Measurements from ENCODE around the gene PIK3CB.

Gene PIK3CB

DNA sequence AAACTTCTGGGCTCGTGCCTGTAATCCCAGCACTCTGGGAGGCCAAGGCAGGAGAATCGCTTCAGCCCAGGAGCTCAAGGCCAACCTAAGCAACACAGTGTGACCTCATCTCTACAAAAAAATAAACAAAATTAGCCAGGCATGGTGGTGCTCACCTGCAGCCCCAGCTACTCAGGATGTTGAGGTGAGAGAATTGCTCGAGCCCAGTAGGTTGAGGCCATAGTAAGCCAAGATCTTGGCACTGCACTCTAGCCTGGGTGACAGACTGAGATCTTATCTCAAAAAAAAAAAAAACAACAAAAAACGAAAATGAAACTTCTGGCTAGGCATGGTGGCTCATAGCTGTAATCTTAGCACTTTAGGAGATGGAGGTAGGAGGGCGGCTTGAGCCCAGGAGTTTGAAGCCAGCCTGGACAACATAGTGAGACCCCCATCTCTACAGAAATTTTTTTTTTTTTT is 53.7 kb downstream of the PIK3CB start:
- H3K4me3 Mint-ChIP-seq = peak overlapping the region; percentile 52 to 69

GRCh38 chr3:138778643-138779042 is 56.1 kb downstream of the PIK3CB start:
- peaks cover 9% of the 10 kb centered on the region for H3K36me3 Mint-ChIP-seq (ENCODE audit: insufficient read depth)
- peaks cover 15 to 19% of the 10 kb centered on the region in 2 donors for H3K4me1 Mint-ChIP-seq (ENCODE audit: low read depth in 2 of 2)
- no peaks in the 10 kb centered on the region for H3K27me3 Mint-ChIP-seq
- no peaks in the 10 kb centered on the region for H3K9me3 Mint-ChIP-seq
- no peak for DNase-seq
- H3K4me3 Mint-ChIP-seq = no peak overlapping the region
- ATAC-seq (replicated peaks) = no peak
- H3K27ac Mint-ChIP-seq = no peak overlapping the region

More for the DNA sequence above, 53.7 kb downstream of the PIK3CB start:
- ATAC-seq (replicated peaks) (peak; percentile 100), DNase-seq (peak; percentile 55 to 67 (median 64))
- Mint-ChIP-seq H3K27ac (peak overlapping the region; percentile 96 to 97), H3K27me3 (no peaks in the 10 kb centered on the region), H3K36me3 (ENCODE audit: insufficient read depth) (peaks cover 9% of the 10 kb centered on the region), H3K4me1 (ENCODE audit: low read depth in 2 of 2) (peaks cover 10 to 14% of the 10 kb centered on the region in 2 donors), H3K9me3 (no peaks in the 10 kb centered on the region)

DNA sequence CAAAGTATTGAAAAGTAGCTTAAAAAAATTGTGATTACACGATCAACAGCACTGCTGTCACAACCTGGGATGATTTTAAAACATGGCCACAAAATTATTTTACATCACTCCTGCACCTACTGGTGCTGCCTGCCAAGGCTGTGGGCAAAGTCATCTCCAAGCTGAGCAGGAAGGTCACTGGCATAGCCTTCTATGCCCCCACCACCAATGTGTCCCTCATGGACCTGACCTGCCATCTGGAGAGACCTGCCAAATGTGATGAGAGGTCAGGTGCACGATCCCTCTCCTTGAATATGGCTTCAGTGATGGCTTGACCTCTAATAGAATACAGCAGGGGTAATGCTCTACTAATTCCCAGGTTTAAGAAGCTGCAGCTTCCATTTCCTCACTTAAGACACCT is 57.8 kb downstream of the PIK3CB start:
- Mint-ChIP-seq H3K9me3 (no peaks in the 10 kb centered on the region), H3K4me3 (no peak overlapping the region), H3K27me3 (no peaks in the 10 kb centered on the region), H3K36me3 (ENCODE audit: insufficient read depth) (peaks cover 11% of the 10 kb centered on the region), H3K27ac (peak overlapping the region in 1 of 2 donors; percentile 31), H3K4me1 (ENCODE audit: low read depth in 2 of 2) (peaks cover 12 to 19% of the 10 kb centered on the region in 2 donors)
- ATAC-seq (replicated peaks) (no peak), DNase-seq (no peak)

DNA sequence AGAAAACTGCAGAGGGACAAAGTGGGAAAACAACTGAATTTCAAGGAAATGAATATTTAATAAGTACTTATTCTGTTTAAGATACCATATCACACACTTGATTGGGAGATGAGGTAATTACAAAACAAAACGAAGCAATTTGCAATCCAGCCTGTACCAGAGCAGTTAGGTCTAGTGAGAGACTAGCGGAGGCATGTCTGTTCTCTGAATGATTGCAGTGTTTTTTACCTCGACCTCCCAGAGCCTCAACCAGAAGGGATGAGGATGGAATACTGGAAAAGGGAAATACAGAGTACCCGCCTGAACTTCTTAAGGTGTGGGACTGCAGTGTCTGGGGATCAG is 59.5 kb downstream of the PIK3CB start:
- Mint-ChIP-seq H3K4me3 (no peak overlapping the region), H3K27ac (peak overlapping the region in 1 of 2 donors; percentile 59), H3K9me3 (no peaks in the 10 kb centered on the region), H3K4me1 (ENCODE audit: low read depth in 2 of 2) (peaks cover 6 to 11% of the 10 kb centered on the region in 2 donors), H3K36me3 (ENCODE audit: insufficient read depth) (peaks cover 7% of the 10 kb centered on the region), H3K27me3 (no peaks in the 10 kb centered on the region)
- ATAC-seq (replicated peaks) (no peak), DNase-seq (no peak)

GRCh38 chr3:138774529-138775253 is 60.0 kb downstream of the PIK3CB start:
- H3K36me3 Mint-ChIP-seq (ENCODE audit: insufficient read depth) = peaks cover 7% of the 10 kb centered on the region
- H3K4me3 Mint-ChIP-seq = no peak overlapping the region
- ATAC-seq (replicated peaks) (no peak), DNase-seq (no peak)
- H3K27ac Mint-ChIP-seq = peak overlapping the region in 1 of 2 donors; percentile 59
- no peaks in the 10 kb centered on the region for H3K27me3 Mint-ChIP-seq
- H3K9me3 Mint-ChIP-seq = no peaks in the 10 kb centered on the region
- peaks cover 11% of the 10 kb centered on the region in 2 donors for H3K4me1 Mint-ChIP-seq (ENCODE audit: low read depth in 2 of 2)

GRCh38 chr3:138771585-138771984 is 63.1 kb downstream of the PIK3CB start:
- peaks cover 7% of the 10 kb centered on the region for H3K36me3 Mint-ChIP-seq (ENCODE audit: insufficient read depth)
- no peak overlapping the region for H3K4me3 Mint-ChIP-seq

DNA sequence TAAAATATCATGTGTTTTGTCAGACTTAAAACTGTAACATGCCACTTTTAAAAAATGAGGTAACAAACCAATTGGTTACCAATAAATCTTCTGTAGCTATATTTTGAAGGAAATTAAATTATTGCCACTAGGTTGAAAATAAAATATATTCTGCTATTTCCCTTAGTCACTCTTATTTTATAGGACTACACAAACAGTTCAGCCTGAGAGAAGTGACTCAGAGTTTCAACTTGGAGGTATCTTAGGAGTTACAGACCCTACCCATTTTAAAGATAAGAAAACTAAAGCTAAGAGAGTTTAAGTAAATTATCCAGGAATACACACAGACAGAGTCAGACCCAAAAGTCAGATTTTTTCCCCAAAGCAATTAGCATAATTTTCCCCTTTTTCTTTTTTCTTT is 65.1 kb downstream of the PIK3CB start:
- Mint-ChIP-seq H3K9me3 (no peaks in the 10 kb centered on the region), H3K4me1 (ENCODE audit: low read depth in 2 of 2) (peaks cover 2 to 8% of the 10 kb centered on the region in 2 donors), H3K36me3 (ENCODE audit: insufficient read depth) (peaks cover 7% of the 10 kb centered on the region), H3K27ac (no peak overlapping the region), H3K27me3 (no peaks in the 10 kb centered on the region), H3K4me3 (no peak overlapping the region)
- ATAC-seq (replicated peaks) (no peak), DNase-seq (no peak)

More at GRCh38 chr3:138771585-138771984, 63.1 kb downstream of the PIK3CB start:
- DNase-seq (no peak), ATAC-seq (replicated peaks) (no peak)
- Mint-ChIP-seq H3K4me1 (ENCODE audit: low read depth in 2 of 2) (peaks cover 5 to 11% of the 10 kb centered on the region in 2 donors), H3K9me3 (no peaks in the 10 kb centered on the region), H3K27ac (no peak overlapping the region), H3K27me3 (no peaks in the 10 kb centered on the region)

DNA sequence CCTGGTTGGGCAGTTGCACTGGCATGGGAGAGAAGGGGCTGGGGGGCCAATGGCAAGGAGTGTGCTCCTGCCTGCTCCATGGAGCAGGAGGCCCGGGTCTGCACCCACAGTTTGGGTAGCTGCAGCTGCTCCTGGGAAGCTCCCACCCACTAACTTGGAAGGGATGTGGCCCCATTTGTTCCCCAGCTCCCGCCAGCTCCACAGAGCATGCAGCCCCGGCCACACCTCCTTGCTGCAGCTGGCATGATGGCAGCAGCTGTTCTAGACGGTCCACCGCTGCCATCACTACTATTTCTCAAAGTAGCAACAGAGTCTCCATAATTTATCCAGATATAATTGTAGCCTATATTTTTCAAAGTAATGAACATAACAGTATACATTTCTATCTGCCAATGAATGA is 65.8 kb downstream of the PIK3CB start:
- Mint-ChIP-seq H3K4me1 (ENCODE audit: low read depth in 2 of 2) (peaks cover 0 to 11% of the 10 kb centered on the region in 2 donors), H3K9me3 (no peaks in the 10 kb centered on the region), H3K4me3 (no peak overlapping the region), H3K36me3 (ENCODE audit: insufficient read depth) (peaks cover 7% of the 10 kb centered on the region), H3K27ac (no peak overlapping the region), H3K27me3 (no peaks in the 10 kb centered on the region)
- ATAC-seq (replicated peaks) = no peak
- no peak for DNase-seq

DNA sequence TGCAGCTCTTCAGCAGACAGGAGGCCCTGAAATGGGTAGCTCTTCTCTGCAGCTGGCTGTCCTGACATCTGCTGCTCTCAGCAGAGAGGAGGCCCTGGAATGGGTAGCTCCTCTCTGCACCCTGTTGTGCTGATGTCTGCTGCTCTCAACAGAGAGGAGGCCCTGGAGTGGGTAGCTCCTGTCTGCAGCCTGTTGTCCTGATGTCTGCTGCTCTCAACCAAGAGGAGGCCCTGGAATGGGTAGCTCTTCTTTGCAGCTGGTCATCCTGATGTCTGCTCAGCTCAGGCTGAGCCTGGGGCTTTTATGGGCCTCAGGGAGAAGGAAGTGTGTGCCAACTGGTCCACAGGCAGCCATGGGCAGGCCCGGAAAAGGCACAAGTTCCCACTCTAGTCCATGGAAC is 66.6 kb downstream of the PIK3CB start:
- peaks cover 7% of the 10 kb centered on the region for H3K36me3 Mint-ChIP-seq (ENCODE audit: insufficient read depth)
- H3K4me1 Mint-ChIP-seq (ENCODE audit: low read depth in 2 of 2) = peaks cover 0 to 11% of the 10 kb centered on the region in 2 donors
- H3K27me3 Mint-ChIP-seq = no peaks in the 10 kb centered on the region
- ATAC-seq (replicated peaks) = no peak
- no peak for DNase-seq
- no peak overlapping the region for H3K4me3 Mint-ChIP-seq
- no peaks in the 10 kb centered on the region for H3K9me3 Mint-ChIP-seq
- no peak overlapping the region for H3K27ac Mint-ChIP-seq

DNA sequence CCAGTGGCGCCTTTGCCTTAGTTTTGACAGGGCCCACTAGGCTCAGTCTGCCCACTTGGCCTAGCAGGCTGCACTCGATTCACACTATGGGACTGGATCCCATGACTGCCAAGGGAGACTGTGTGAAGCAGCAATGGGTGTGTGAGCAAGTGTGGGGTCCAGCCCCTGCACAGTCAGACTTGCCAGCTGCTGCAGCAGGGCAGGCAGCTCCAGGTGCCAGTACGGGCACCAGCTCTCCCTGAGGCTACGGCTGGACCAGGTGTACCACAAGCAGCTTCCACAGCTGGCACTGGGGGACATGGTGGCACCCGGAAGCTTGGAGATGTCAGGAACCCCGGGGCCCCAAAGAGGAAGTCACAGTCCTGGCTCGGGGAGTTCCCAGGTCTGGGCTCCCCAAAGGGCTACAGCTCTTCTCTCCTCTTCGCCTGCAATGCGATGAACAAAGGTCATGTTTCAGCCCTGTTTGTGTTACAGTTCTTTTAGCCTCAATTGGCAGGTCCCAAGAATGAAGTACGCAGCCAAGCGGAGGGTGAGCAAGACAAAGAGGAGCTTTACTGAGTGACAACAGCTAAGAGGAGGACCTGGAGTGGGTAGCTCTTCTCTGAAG is 67.1 kb downstream of the PIK3CB start:
- H3K27ac Mint-ChIP-seq = peak overlapping the region; percentile 25 to 60
- H3K36me3 Mint-ChIP-seq (ENCODE audit: insufficient read depth) = peaks cover 3% of the 10 kb centered on the region
- ATAC-seq (replicated peaks) = no peak
- H3K9me3 Mint-ChIP-seq = no peaks in the 10 kb centered on the region
- no peak overlapping the region for H3K4me3 Mint-ChIP-seq
- no peak for DNase-seq
- H3K4me1 Mint-ChIP-seq (ENCODE audit: low read depth in 2 of 2) = peaks cover 0 to 11% of the 10 kb centered on the region in 2 donors
- no peaks in the 10 kb centered on the region for H3K27me3 Mint-ChIP-seq

DNA sequence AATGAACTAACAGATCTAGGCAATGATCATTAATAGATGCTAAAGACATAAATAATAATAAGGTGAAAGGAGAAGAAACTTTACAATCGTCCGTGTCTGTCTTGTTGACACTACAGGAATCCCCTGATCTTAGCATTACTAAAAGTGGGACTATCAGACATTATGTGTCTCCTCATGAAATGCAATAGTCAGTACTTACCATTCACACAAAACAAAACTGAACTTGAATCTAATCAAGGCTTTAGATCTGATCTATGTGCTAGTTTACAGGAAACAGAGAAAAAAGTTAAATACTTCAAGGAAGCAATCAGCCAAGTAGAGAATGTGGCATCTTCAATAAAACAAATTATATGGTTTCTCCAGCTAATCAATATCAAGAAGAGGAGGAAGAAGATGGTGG is 73.7 kb downstream of the PIK3CB start:
- no peaks in the 10 kb centered on the region for H3K9me3 Mint-ChIP-seq
- no peak for ATAC-seq (replicated peaks)

GRCh38 chr3:138748190-138748589 is 86.5 kb downstream of the PIK3CB start:
- Mint-ChIP-seq H3K4me3 (no peak overlapping the region), H3K27ac (no peak overlapping the region), H3K36me3 (ENCODE audit: insufficient read depth) (peaks cover 9% of the 10 kb centered on the region), H3K4me1 (ENCODE audit: low read depth in 2 of 2) (no peaks in the 10 kb centered on the region), H3K27me3 (no peaks in the 10 kb centered on the region), H3K9me3 (no peaks in the 10 kb centered on the region)
- DNase-seq = no peak
- no peak for ATAC-seq (replicated peaks)

More for the DNA sequence above, 73.7 kb downstream of the PIK3CB start:
- H3K27ac Mint-ChIP-seq = peak overlapping the region in 1 of 2 donors; percentile 51
- no peaks in the 10 kb centered on the region for H3K27me3 Mint-ChIP-seq
- DNase-seq = no peak
- peaks cover 12 to 14% of the 10 kb centered on the region in 2 donors for H3K4me1 Mint-ChIP-seq (ENCODE audit: low read depth in 2 of 2)
- peaks cover 4% of the 10 kb centered on the region for H3K36me3 Mint-ChIP-seq (ENCODE audit: insufficient read depth)
- no peak overlapping the region for H3K4me3 Mint-ChIP-seq

DNA sequence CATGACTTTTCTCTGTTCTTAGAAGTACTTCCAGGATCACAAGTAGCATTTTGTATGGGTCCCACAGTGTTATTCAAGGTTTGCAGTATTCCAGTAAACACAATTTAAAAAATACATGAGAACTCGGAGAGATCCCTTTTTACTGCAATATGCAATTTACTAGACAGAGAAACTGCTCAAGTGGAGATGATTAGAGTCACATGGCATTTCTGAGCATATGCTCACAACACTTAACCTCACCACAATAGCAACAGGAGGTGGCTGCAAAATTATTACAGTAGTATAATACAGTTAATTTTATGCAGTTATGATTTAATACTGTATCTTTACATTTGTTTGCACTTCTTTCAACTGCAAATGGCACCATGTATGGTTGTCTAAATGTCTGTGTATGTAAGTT is 87.5 kb downstream of the PIK3CB start:
- Mint-ChIP-seq H3K4me3 (no peak overlapping the region), H3K27ac (no peak overlapping the region), H3K4me1 (ENCODE audit: low read depth in 2 of 2) (no peaks in the 10 kb centered on the region)

GRCh38 chr3:138740072-138740471 is 94.7 kb downstream of the PIK3CB start:
- Mint-ChIP-seq H3K27me3 (no peaks in the 10 kb centered on the region), H3K27ac (no peak overlapping the region)
- no peak for ATAC-seq (replicated peaks)

More for the DNA sequence above, 87.5 kb downstream of the PIK3CB start:
- Mint-ChIP-seq H3K36me3 (ENCODE audit: insufficient read depth) (peaks cover 6% of the 10 kb centered on the region), H3K9me3 (no peaks in the 10 kb centered on the region), H3K27me3 (no peaks in the 10 kb centered on the region)
- ATAC-seq (replicated peaks) (no peak), DNase-seq (no peak)

More at GRCh38 chr3:138740072-138740471, 94.7 kb downstream of the PIK3CB start:
- Mint-ChIP-seq H3K4me3 (no peak overlapping the region), H3K36me3 (ENCODE audit: insufficient read depth) (peaks cover 15% of the 10 kb centered on the region), H3K4me1 (ENCODE audit: low read depth in 2 of 2) (peaks cover 0 to 3% of the 10 kb centered on the region in 2 donors), H3K9me3 (no peaks in the 10 kb centered on the region)
- no peak for DNase-seq

Measured in effector memory CD8-positive, alpha-beta T cell (primary cell).